ENCODE data around the gene MATK. TPM values are rescaled to one million over a fixed set of nuclear protein-coding genes. Genes with fewer than 3 reads are reported as not detected.

The MATK gene
- total and polyA plus RNA-seq, 4 donors: 0.78 to 7.0 (median 1.8) TPM

- Histone ChIP-seq H3K27me3 (ENCODE audit: control insufficient read depth in 4 of 4, insufficient read depth in 4 of 4, low read length in 3 of 4) (no peaks in the 10 kb centered on the region), H3K4me1 (ENCODE audit: control insufficient read depth in 4 of 4, insufficient read depth in 4 of 4, low read length in 3 of 4) (peaks cover 0 to 1% (median 0%) of the 10 kb centered on the region in 4 donors), H3K9ac (ENCODE audit: low read depth in 1 of 2, low read length in 2 of 2) (no peak overlapping the region), H3K9me3 (ENCODE audit: control insufficient read depth in 4 of 4, low read length in 3 of 4) (no peaks in the 10 kb centered on the region), H3K36me3 (ENCODE audit: control insufficient read depth in 4 of 4, insufficient read depth in 3 of 4, low read depth in 1 of 4, low read length in 3 of 4) (peaks cover 9 to 34% (median 14%) of the 10 kb centered on the region in 4 donors), H3K27ac (ENCODE audit: low read depth in 1 of 2, low read length in 2 of 2) (no peak overlapping the region), H3K4me3 (ENCODE audit: low read depth in 1 of 3, low read length in 3 of 3) (no peak overlapping the region)
- no peak for TF ChIP-seq YY1 (IDR thresholded peaks at IDR 0.05)
- no peak for TF ChIP-seq TAF1 (conservative IDR thresholded peaks at IDR 0.05)
- no peak for TF ChIP-seq REST (IDR thresholded peaks at IDR 0.05)
- TF ChIP-seq RXRA (IDR thresholded peaks at IDR 0.05): no peak
- no peak for TF ChIP-seq HNF4A (conservative IDR thresholded peaks at IDR 0.05)
- no peak for TF ChIP-seq MAX (IDR thresholded peaks at IDR 0.05)
- no peak for TF ChIP-seq EGR1 (IDR thresholded peaks at IDR 0.05; ENCODE audit: low read depth in 2 of 2)
- 97% methylated on average over 2 of the region's 2 CpGs for WGBS
- no peak for DNase-seq (ENCODE audit: low spot score)
Observed at GRCh38 chr19:3750211-3750610, 36.0 kb downstream of the MATK start.

GRCh38 chr19:3748965-3749364, 37.2 kb downstream of the MATK start:
- Histone ChIP-seq H3K9me3 (ENCODE audit: control insufficient read depth in 4 of 4, low read length in 3 of 4) (no peaks in the 10 kb centered on the region), H3K36me3 (ENCODE audit: control insufficient read depth in 4 of 4, insufficient read depth in 3 of 4, low read depth in 1 of 4, low read length in 3 of 4) (peaks cover 9 to 34% (median 14%) of the 10 kb centered on the region in 4 donors), H3K27me3 (ENCODE audit: control insufficient read depth in 4 of 4, insufficient read depth in 4 of 4, low read length in 3 of 4) (no peaks in the 10 kb centered on the region), H3K9ac (ENCODE audit: low read depth in 1 of 2, low read length in 2 of 2) (no peak overlapping the region), H3K4me1 (ENCODE audit: control insufficient read depth in 4 of 4, insufficient read depth in 4 of 4, low read length in 3 of 4) (peaks cover 0 to 2% (median 2%) of the 10 kb centered on the region in 4 donors), H3K27ac (ENCODE audit: low read depth in 1 of 2, low read length in 2 of 2) (no peak overlapping the region), H3K4me3 (ENCODE audit: low read depth in 1 of 3, low read length in 3 of 3) (no peak overlapping the region)
- no peak for DNase-seq (ENCODE audit: low spot score)
- TF ChIP-seq EGR1 (IDR thresholded peaks at IDR 0.05; ENCODE audit: low read depth in 2 of 2) (no peak), RXRA (IDR thresholded peaks at IDR 0.05) (peak; percentile 6 to 26)
- 47% methylated on average over 8 of the region's 8 CpGs for WGBS

- Histone ChIP-seq H3K4me3 (ENCODE audit: low read depth in 1 of 3, low read length in 3 of 3) (no peak overlapping the region), H3K36me3 (ENCODE audit: control insufficient read depth in 4 of 4, insufficient read depth in 3 of 4, low read depth in 1 of 4, low read length in 3 of 4) (peaks cover 7 to 19% (median 11%) of the 10 kb centered on the region in 4 donors), H3K9ac (ENCODE audit: low read depth in 1 of 2, low read length in 2 of 2) (no peak overlapping the region), H3K27ac (ENCODE audit: low read depth in 1 of 2, low read length in 2 of 2) (no peak overlapping the region), H3K4me1 (ENCODE audit: control insufficient read depth in 4 of 4, insufficient read depth in 4 of 4, low read length in 3 of 4) (peaks cover 0 to 5% (median 2%) of the 10 kb centered on the region in 4 donors), H3K9me3 (ENCODE audit: control insufficient read depth in 4 of 4, low read length in 3 of 4) (no peaks in the 10 kb centered on the region), H3K27me3 (ENCODE audit: control insufficient read depth in 4 of 4, insufficient read depth in 4 of 4, low read length in 3 of 4) (no peaks in the 10 kb centered on the region)
- TF ChIP-seq HNF4A (conservative IDR thresholded peaks at IDR 0.05) (no peak), NR2F2 (IDR thresholded peaks at IDR 0.05) (no peak), REST (IDR thresholded peaks at IDR 0.05) (no peak), ATF3 (IDR thresholded peaks at IDR 0.05) (no peak), FOXA2 (IDR thresholded peaks at IDR 0.05) (no peak), TAF1 (conservative IDR thresholded peaks at IDR 0.05) (no peak), GABPA (IDR thresholded peaks at IDR 0.05 in 1 of 2, conservative IDR thresholded peaks at IDR 0.05 in 1 of 2) (no peak), MAX (IDR thresholded peaks at IDR 0.05) (no peak), RXRA (IDR thresholded peaks at IDR 0.05) (no peak)
- WGBS: 91% methylated on average over 31 of the region's 31 CpGs
- no peak for DNase-seq (ENCODE audit: low spot score)
Observed at GRCh38 chr19:3746371-3747056, 39.7 kb downstream of the MATK start.
